Stomach smooth muscle (tissue), 2 donors: Measurements from ENCODE around the gene PTPN6.

ENCODE experiments used
- H3K27ac ChIP-seq: one replicate; pipeline ENCODE4 v1.7.0; 2013; ENCODE audit warnings: mild to moderate bottlenecking, low read length, inconsistent platforms
- H3K27me3 ChIP-seq, 2 donors: one replicate each; pipeline ENCODE4 v1.7.0; 2013; ENCODE audit warnings: low read length in 2 of 2; ENCODE audit not compliant: insufficient read depth in 2 of 2, control insufficient read depth in 1 of 2
- H3K36me3 ChIP-seq, 2 donors: one replicate each; pipeline ENCODE4 v1.7.0; 2013; ENCODE audit warnings: low read length in 2 of 2; ENCODE audit not compliant: control insufficient read depth in 2 of 2, insufficient read depth in 2 of 2
- H3K4me1 ChIP-seq: one replicate; pipeline ENCODE4 v1.7.0; 2013; ENCODE audit warnings: low read length; ENCODE audit not compliant: control insufficient read depth, insufficient read depth
- H3K4me3 ChIP-seq, 2 donors: one replicate each; pipeline ENCODE4 v1.7.0; 2013; ENCODE audit warnings: low read length in 2 of 2
- H3K9ac ChIP-seq, 2 donors: one replicate each; pipeline ENCODE4 v1.7.0; 2013; ENCODE audit warnings: low read length in 2 of 2, mild to moderate bottlenecking in 1 of 2
- H3K9me3 ChIP-seq, 2 donors: one replicate each; pipeline ENCODE4 v1.7.0; 2013; ENCODE audit warnings: low read length in 2 of 2; ENCODE audit not compliant: control insufficient read depth in 2 of 2
- donor health status: healthy.
- donor health status: Pancreatic carcinoma.

The PTPN6 gene

DNA sequence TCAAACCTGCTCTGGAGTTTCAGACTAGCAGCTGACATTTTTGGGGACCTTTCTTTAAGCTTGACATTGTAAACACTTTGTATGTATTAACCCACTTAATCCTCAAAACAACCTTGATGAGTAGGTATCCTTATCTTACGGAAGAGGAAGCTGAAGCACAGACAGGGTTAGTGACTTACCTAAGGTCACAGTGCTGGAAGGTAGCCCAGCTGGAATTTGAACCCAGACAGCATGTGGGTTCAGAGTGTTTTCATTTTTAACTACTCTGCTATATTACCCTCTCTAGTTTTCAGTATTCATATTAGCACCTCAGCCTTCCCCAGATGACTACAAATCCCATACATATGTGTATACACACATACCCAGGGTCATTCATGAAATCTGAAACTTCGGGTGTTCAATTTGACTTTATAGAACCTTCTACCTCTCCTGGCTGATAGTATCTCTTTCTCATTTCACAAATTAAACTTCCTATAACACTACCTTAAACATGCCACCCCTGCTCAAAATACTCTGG, 53.2 kb downstream of the PTPN6 start:
- Histone ChIP-seq H3K9me3 (no peaks in the 10 kb centered on the region), H3K9ac (no peak overlapping the region), H3K27me3 (no peaks in the 10 kb centered on the region), H3K4me3 (no peak overlapping the region), H3K27ac (no peak overlapping the region), H3K4me1 (no peaks in the 10 kb centered on the region), H3K36me3 (peaks cover 0 to 4% of the 10 kb centered on the region in 2 donors)

DNA sequence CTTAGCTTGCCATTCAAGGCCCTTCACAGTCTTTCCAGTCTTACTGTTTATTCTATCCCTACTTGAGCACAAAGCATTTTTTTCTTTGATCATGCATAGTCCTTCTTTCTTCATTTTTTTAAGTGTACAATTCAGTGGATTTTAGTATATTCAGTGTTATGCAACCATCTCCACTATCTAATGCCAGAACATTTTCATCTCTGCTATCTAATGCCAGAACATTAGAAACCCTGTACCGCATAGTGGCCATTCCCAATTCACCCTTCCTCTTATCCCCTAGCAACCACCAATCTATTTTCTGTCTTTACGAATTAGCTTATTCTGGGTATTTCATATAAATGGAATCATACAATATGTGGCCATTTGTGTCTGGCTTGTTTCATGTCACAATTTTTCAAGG, 53.7 kb downstream of the PTPN6 start:
- no peak overlapping the region for H3K9ac ChIP-seq
- peaks cover 0 to 5% of the 10 kb centered on the region in 2 donors for H3K36me3 ChIP-seq
- no peak overlapping the region for H3K4me3 ChIP-seq
- H3K27me3 ChIP-seq: no peaks in the 10 kb centered on the region
- no peaks in the 10 kb centered on the region for H3K4me1 ChIP-seq
- H3K27ac ChIP-seq: no peak overlapping the region
- no peaks in the 10 kb centered on the region for H3K9me3 ChIP-seq

DNA sequence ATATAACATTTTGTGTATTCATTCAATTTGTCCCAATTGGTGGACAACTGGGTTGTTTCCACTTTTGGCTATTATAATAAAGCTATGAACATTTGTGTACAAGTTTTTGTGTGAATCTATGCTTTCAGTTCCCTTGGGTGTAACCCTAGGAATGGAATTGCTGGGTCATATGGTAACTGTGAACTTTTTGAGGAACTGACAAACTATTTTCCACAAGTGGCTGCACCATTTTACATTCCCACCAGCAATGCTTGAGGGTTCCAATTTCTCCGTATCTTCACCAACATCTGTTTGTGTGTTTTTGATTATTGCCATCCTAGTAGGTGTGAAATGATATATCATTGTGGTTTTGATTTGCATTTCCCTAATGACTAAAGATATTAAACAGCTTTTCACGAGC, 54.2 kb downstream of the PTPN6 start:
- Histone ChIP-seq H3K9me3 (no peaks in the 10 kb centered on the region), H3K27me3 (no peaks in the 10 kb centered on the region), H3K4me1 (no peaks in the 10 kb centered on the region), H3K36me3 (peaks cover 0 to 5% of the 10 kb centered on the region in 2 donors), H3K4me3 (no peak overlapping the region), H3K27ac (no peak overlapping the region), H3K9ac (no peak overlapping the region)

DNA sequence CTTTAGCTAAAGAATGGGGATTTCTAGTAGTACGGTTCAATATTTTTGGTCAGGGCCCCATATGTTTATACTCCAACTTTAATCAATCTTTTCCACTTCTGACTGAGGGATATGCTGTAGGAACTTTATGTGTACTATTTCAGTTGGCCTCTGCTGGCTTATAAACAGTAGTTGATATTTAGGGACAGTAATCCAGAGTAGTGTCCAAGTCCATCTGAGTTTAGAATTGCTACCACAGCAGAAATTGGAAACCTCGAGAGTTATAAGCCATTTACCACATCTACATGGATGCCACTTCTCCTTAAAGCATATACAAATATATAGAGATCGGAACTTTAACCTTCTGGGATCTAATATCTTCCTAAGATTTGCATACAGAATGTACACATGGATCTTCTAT, 55.5 kb downstream of the PTPN6 start:
- no peak overlapping the region for H3K27ac ChIP-seq
- H3K9me3 ChIP-seq: no peaks in the 10 kb centered on the region
- H3K4me1 ChIP-seq: no peaks in the 10 kb centered on the region
- H3K9ac ChIP-seq: no peak overlapping the region
- peaks cover 0 to 5% of the 10 kb centered on the region in 2 donors for H3K36me3 ChIP-seq
- H3K27me3 ChIP-seq: no peaks in the 10 kb centered on the region
- no peak overlapping the region for H3K4me3 ChIP-seq

DNA sequence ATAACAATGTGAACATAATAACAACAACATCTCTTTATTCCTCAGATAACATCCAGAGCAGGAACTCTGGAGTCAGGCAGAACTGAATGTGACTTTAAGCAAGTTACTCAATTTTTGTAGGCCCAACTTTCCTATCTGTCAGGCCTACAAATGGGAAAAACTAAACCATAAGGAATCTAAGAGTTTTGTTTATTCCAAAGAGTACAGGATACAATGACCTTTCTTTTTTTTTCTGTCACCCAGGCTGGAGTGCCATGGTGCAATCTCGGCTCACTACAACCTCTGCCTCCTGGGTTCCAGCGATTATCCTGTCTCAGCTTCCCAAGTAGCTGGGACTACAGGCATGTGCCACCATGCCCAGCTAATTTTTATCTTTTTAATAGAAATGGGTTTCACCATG, 57.7 kb downstream of the PTPN6 start:
- Histone ChIP-seq H3K9ac (no peak overlapping the region), H3K4me1 (no peaks in the 10 kb centered on the region), H3K27me3 (no peaks in the 10 kb centered on the region), H3K27ac (no peak overlapping the region), H3K9me3 (no peaks in the 10 kb centered on the region), H3K36me3 (peaks cover 9% of the 10 kb centered on the region in 2 donors), H3K4me3 (no peak overlapping the region)

DNA sequence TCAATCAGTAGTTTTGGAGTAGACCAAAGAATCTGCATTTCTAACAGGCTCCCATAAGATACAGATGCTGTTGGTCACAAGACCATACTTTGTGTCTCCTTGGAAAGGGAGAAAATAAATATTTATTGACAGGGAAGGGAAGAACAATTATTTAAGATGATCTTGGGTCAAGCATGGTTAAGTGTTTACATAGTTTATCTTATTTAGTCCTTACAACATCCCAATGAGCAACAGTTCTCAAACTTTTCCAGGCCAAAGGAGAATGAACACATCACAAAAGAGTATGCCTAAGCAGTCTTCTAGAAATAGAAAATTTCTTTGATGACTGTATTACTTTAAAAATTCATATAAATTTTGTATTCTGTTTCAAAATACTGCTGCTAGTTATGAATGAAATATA, 58.4 kb downstream of the PTPN6 start:
- peaks cover 9 to 12% of the 10 kb centered on the region in 2 donors for H3K36me3 ChIP-seq
- no peak overlapping the region for H3K9ac ChIP-seq
- H3K4me1 ChIP-seq: no peaks in the 10 kb centered on the region
- no peak overlapping the region for H3K27ac ChIP-seq
- no peaks in the 10 kb centered on the region for H3K27me3 ChIP-seq
- no peak overlapping the region for H3K4me3 ChIP-seq
- H3K9me3 ChIP-seq: no peaks in the 10 kb centered on the region
